Transverse colon (tissue), 4 donors: ENCODE data around the gene PRLR. TPM values are rescaled to one million over a fixed set of nuclear protein-coding genes. Genes with fewer than 3 reads are reported as not detected.

ENCODE experiments used
- DNase-seq: peaks from one replicate; pipeline ENCODE4 v3.0.0-alpha.2; 2019
- H3K27ac ChIP-seq, 4 donors: fragments of 200-600 bp; sonication (generic); 2 replicates each; pipeline ENCODE4 v1.5.1; 2016 to 2018; ENCODE audit warnings: inconsistent platforms in 4 of 4
- H3K27me3 ChIP-seq: fragments of 200-600 bp; sonication (generic); 2 replicates; pipeline ENCODE4 v1.5.1; 2017; ENCODE audit warnings: inconsistent platforms
- H3K36me3 ChIP-seq, 4 donors: fragments of 200-600 bp; sonication (generic); 2 replicates each; pipeline ENCODE4 v1.5.1; 2017 to 2019; ENCODE audit warnings: inconsistent platforms in 4 of 4
- H3K4me1 ChIP-seq, 4 donors: fragments of 200-600 bp; sonication (generic); 2 replicates each; pipeline ENCODE4 v1.5.1; 2017 to 2020; ENCODE audit warnings: inconsistent platforms in 4 of 4
- H3K4me3 ChIP-seq, 4 donors: fragments of 200-600 bp; sonication (generic); 1 replicate in 1 of 4; 2 replicates in 3 of 4; pipeline versions ENCODE4 v1.5.1 to v1.6.1; 2017 to 2019; ENCODE audit warnings: inconsistent platforms in 4 of 4
- H3K9me3 ChIP-seq, 2 donors: fragments of 200-600 bp; sonication (generic); 2 replicates each; pipeline ENCODE4 v1.5.1; 2017 to 2019; ENCODE audit warnings: inconsistent platforms in 2 of 2
- CTCF ChIP-seq, 5 experiments: fragments of 200-600 bp in 3 of 5; fragments of 450-650 bp in 2 of 5; sonication (generic) in 3 of 5; IDR thresholded peaks; 1 replicate in 2 of 5; 2 replicates in 3 of 5; pipeline ENCODE4 v1.5.1; 2016 to 2017; ENCODE audit warnings: antibody characterized with exemption in 5 of 5, inconsistent platforms in 3 of 5, mild to moderate bottlenecking in 2 of 5, moderate library complexity in 1 of 5
- EP300 ChIP-seq: sonication (generic); formaldehyde crosslinking; IDR thresholded peaks from one replicate; pipeline ENCODE4 v1.6.1; 2017; ENCODE audit warnings: antibody characterized with exemption, low read depth
- POLR2A ChIP-seq: fragments of 450-650 bp; IDR thresholded peaks from one replicate; pipeline ENCODE4 v1.6.1; 2016; ENCODE audit warnings: antibody characterized with exemption, mild to moderate bottlenecking, moderate library complexity
- POLR2AphosphoS5 ChIP-seq, 3 donors: sonication (generic); formaldehyde crosslinking; IDR thresholded peaks; one replicate each; pipeline ENCODE4 v1.6.1; 2016; ENCODE audit warnings: antibody characterized with exemption in 3 of 3
- WGBS, 2 donors: methylation state at CpG; one replicate each; pipeline ENCODE4 v1.1.5; 2018; ENCODE audit warnings: low coverage in 1 of 2; 5-methylcytosine and 5-hydroxymethylcytosine counted together
- in situ Hi-C, 4 donors: fragments of 200-750 bp; cut with MboI; loops; one replicate each; pipeline versions ENCODE4 v1.15.0 to v1.15.1; 2017; ENCODE audit warnings: low sequenced_read_pairs in 3 of 4, low pct_ligation_motif_present in 1 of 4, low pct_unique_long_range_greater_than_20kb in 1 of 4
- intact Hi-C: fragments of 100-400 bp; cut with DNase I; formaldehyde crosslinking; loops from one replicate; pipeline ENCODE4 v1.15.1; 2023; ENCODE audit warnings: low total_unique reads
- total RNA-seq, 4 donors: library from RNA; depleted of rRNA; stranded (reverse); fragments of >200 nt; gene quantifications; one replicate each; pipeline ENCODE4 v1.1.0, GENCODE V29; 2016

The PRLR gene
- total RNA-seq, 4 donors from 2014 or later = 4.9 to 19.8 (median 13.0) TPM

GRCh38 chr5:35129276-35129675, 101.0 kb downstream of the PRLR start:
- Histone ChIP-seq H3K4me3 (no peak overlapping the region), H3K27ac (no peak overlapping the region), H3K36me3 (no peaks in the 10 kb centered on the region), H3K27me3 (no peaks in the 10 kb centered on the region), H3K9me3 (no peaks in the 10 kb centered on the region), H3K4me1 (peaks cover 0 to 21% (median 2%) of the 10 kb centered on the region in 4 donors)
- no peak for DNase-seq
- WGBS, 2 donors = 63 to 71% methylated on average over 1 of the region's 1 CpG
- intact Hi-C loops (no loop called here), in situ Hi-C loops (no loop called here)
- TF ChIP-seq POLR2AphosphoS5 (IDR thresholded peaks at IDR 0.05) = no peak

GRCh38 chr5:35127006-35127405, 103.3 kb downstream of the PRLR start:
- peaks cover 0 to 17% (median 0%) of the 10 kb centered on the region in 4 donors for H3K4me1 ChIP-seq
- H3K27me3 ChIP-seq = no peaks in the 10 kb centered on the region
- no peak for TF ChIP-seq POLR2AphosphoS5 (IDR thresholded peaks at IDR 0.05)
- TF ChIP-seq CTCF (IDR thresholded peaks at IDR 0.05) = no peak
- no peak for TF ChIP-seq POLR2A
- TF ChIP-seq EP300 = no peak
- intact Hi-C loops (no loop called here), in situ Hi-C loops (no loop called here)
- DNase-seq = no peak
- no peaks in the 10 kb centered on the region for H3K9me3 ChIP-seq
- 71% methylated on average over 1 of the region's 1 CpG; no CpG with 5 or more reads in 1 of the 2 donors for WGBS, 2 donors
- no peaks in the 10 kb centered on the region for H3K36me3 ChIP-seq
- H3K27ac ChIP-seq = no peak overlapping the region
- no peak overlapping the region for H3K4me3 ChIP-seq

GRCh38 chr5:35125746-35126145, 104.5 kb downstream of the PRLR start:
- H3K27me3 ChIP-seq = no peaks in the 10 kb centered on the region
- DNase-seq = no peak
- TF ChIP-seq EP300 (no peak), POLR2AphosphoS5 (IDR thresholded peaks at IDR 0.05) (no peak), POLR2A (no peak), CTCF (IDR thresholded peaks at IDR 0.05) (no peak)
- peaks cover 0 to 17% (median 0%) of the 10 kb centered on the region in 4 donors for H3K4me1 ChIP-seq
- intact Hi-C loops = no loop called here
- no peaks in the 10 kb centered on the region for H3K9me3 ChIP-seq
- H3K36me3 ChIP-seq = no peaks in the 10 kb centered on the region
- H3K4me3 ChIP-seq = no peak overlapping the region
- in situ Hi-C loops = no loop called here
- 76 to 86% methylated on average over 1 to 2 of the region's 2 CpGs for WGBS, 2 donors
- no peak overlapping the region for H3K27ac ChIP-seq

DNA sequence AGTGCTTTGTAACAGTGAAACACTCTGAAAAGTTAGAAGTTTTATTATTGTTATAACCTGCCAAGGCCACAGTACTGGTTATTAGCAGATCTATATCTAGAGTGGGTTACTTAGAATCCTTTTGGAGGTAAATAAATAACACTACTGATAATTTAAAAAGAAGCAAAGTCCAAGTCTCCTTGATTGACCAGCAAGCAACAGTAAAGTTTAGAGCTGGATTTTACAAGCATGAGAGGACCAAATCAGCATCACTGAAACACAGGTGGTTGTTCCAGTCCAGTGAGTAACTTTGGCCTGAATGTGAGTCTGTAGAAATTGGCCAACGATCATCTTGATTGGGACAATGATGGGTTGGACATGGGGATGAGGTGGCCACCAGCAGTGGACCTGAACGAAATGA, 105.4 kb downstream of the PRLR start:
- Histone ChIP-seq H3K9me3 (no peaks in the 10 kb centered on the region), H3K4me1 (peaks cover 0 to 11% (median 0%) of the 10 kb centered on the region in 4 donors), H3K4me3 (no peak overlapping the region), H3K36me3 (no peaks in the 10 kb centered on the region), H3K27me3 (no peaks in the 10 kb centered on the region), H3K27ac (no peak overlapping the region)
- WGBS, 2 donors = 8 to 55% methylated on average over 2 of the region's 2 CpGs
- intact Hi-C loops (no loop called here), in situ Hi-C loops (no loop called here)
- TF ChIP-seq POLR2A (no peak), CTCF (IDR thresholded peaks at IDR 0.05) (no peak), POLR2AphosphoS5 (IDR thresholded peaks at IDR 0.05) (no peak), EP300 (no peak)
- DNase-seq = no peak

GRCh38 chr5:35122819-35123218, 107.5 kb downstream of the PRLR start:
- peaks cover 0 to 3% (median 0%) of the 10 kb centered on the region in 4 donors for H3K4me1 ChIP-seq
- intact Hi-C loops = no loop called here
- no peak for DNase-seq
- in situ Hi-C loops = no loop called here
- WGBS, 2 donors = 67 to 85% methylated on average over 2 of the region's 2 CpGs
- H3K9me3 ChIP-seq = no peaks in the 10 kb centered on the region
- no peak overlapping the region for H3K27ac ChIP-seq
- H3K27me3 ChIP-seq = no peaks in the 10 kb centered on the region
- no peaks in the 10 kb centered on the region for H3K36me3 ChIP-seq
- no peak overlapping the region for H3K4me3 ChIP-seq
- no peak for TF ChIP-seq POLR2AphosphoS5 (IDR thresholded peaks at IDR 0.05)
- TF ChIP-seq POLR2A = no peak
- no peak for TF ChIP-seq CTCF (IDR thresholded peaks at IDR 0.05)
- no peak for TF ChIP-seq EP300
